WTC11 (cell line): ENCODE data around the gene MYBL2. TPM values are rescaled to one million over a fixed set of nuclear protein-coding genes. Genes with fewer than 3 reads are reported as not detected.

Experiments used
- CTCF ChIP-seq: fragments of 200-600 bp; IDR thresholded peaks from 2 replicates; pipeline ENCODE4 v1.8.0; 2022; ENCODE audit warnings: antibody characterized with exemption
- E2F5 ChIP-seq: sonication (generic); formaldehyde crosslinking; IDR thresholded peaks from 2 replicates; pipeline ENCODE4 v1.8.1; 2022; ENCODE audit warnings: mild to moderate bottlenecking, moderate library complexity, missing genetic modification reagents
- FOXP1 ChIP-seq: sonication (generic); formaldehyde crosslinking; IDR thresholded peaks from 2 replicates; pipeline ENCODE4 v1.8.0; 2022; ENCODE audit warnings: missing genetic modification reagents, mild to moderate bottlenecking, moderate library complexity, borderline replicate concordance
- GRHL2 ChIP-seq: fragments of 250-450 bp; sonication (Bioruptor Pico); IDR thresholded peaks from 2 replicates; pipeline ENCODE4 v1.8.0; 2022; ENCODE audit warnings: mild to moderate bottlenecking, moderate library complexity; ENCODE audit not compliant: insufficient replicate concordance, severe bottlenecking
- GTF2I ChIP-seq: fragments of 250-450 bp; sonication (Bioruptor Pico); conservative IDR thresholded peaks from 2 replicates; pipeline ENCODE4 v1.4.0; 2021; ENCODE audit warnings: mild to moderate bottlenecking
- IRF2 ChIP-seq: sonication (generic); formaldehyde crosslinking; IDR thresholded peaks from 2 replicates; pipeline ENCODE4 v1.8.0; 2022; ENCODE audit warnings: low read depth, missing genetic modification reagents, borderline replicate concordance
- JUN ChIP-seq: sonication (generic); formaldehyde crosslinking; IDR thresholded peaks from 2 replicates; pipeline ENCODE4 v1.8.0; 2023; ENCODE audit warnings: mild to moderate bottlenecking, missing genetic modification reagents
- KAT7 ChIP-seq: sonication (generic); formaldehyde crosslinking; IDR thresholded peaks from 2 replicates; pipeline ENCODE4 v1.8.1; 2023; ENCODE audit warnings: missing genetic modification reagents, mild to moderate bottlenecking, borderline replicate concordance
- NFYB ChIP-seq: sonication (generic); formaldehyde crosslinking; conservative IDR thresholded peaks from 2 replicates; pipeline ENCODE4 v1.8.0; 2022; ENCODE audit warnings: low read depth, missing genetic modification reagents
- RORB ChIP-seq: fragments of 250-450 bp; sonication (Bioruptor Pico); IDR thresholded peaks from 2 replicates; pipeline ENCODE4 v1.9.0; 2021; ENCODE audit warnings: mild to moderate bottlenecking
- SMAD3 ChIP-seq: sonication (generic); formaldehyde crosslinking; IDR thresholded peaks from 2 replicates; pipeline ENCODE4 v1.8.0; 2022; ENCODE audit warnings: missing genetic modification reagents, mild to moderate bottlenecking, borderline replicate concordance
- SOX15 ChIP-seq: fragments of 250-450 bp; sonication (Bioruptor Pico); IDR thresholded peaks from 2 replicates; pipeline ENCODE4 v1.9.0; 2021; ENCODE audit warnings: mild to moderate bottlenecking
- STAT6 ChIP-seq: sonication (generic); formaldehyde crosslinking; conservative IDR thresholded peaks from 2 replicates; pipeline ENCODE4 v1.8.1; 2023; ENCODE audit warnings: mild to moderate bottlenecking, low read depth, missing genetic modification reagents, moderate library complexity
- TCF7 ChIP-seq: sonication (generic); formaldehyde crosslinking; IDR thresholded peaks from 2 replicates; pipeline ENCODE4 v1.8.0; 2022; ENCODE audit warnings: mild to moderate bottlenecking, low read depth, missing genetic modification reagents, moderate library complexity
- TEAD4 ChIP-seq: sonication (generic); formaldehyde crosslinking; IDR thresholded peaks from 2 replicates; pipeline ENCODE4 v1.8.0; 2022; ENCODE audit warnings: mild to moderate bottlenecking, missing genetic modification reagents
- USF2 ChIP-seq: sonication (generic); formaldehyde crosslinking; IDR thresholded peaks from 2 replicates; pipeline ENCODE4 v1.8.1; 2023; ENCODE audit warnings: mild to moderate bottlenecking, missing genetic modification reagents, moderate library complexity
- ZNF317 ChIP-seq: sonication (generic); formaldehyde crosslinking; IDR thresholded peaks from 2 replicates; pipeline ENCODE4 v1.8.1; 2023; ENCODE audit warnings: low read depth, mild to moderate bottlenecking, moderate library complexity, missing genetic modification reagents, borderline replicate concordance
- ZNF671 ChIP-seq: fragments of 250-450 bp; sonication (Bioruptor Pico); IDR thresholded peaks from 2 replicates; pipeline ENCODE4 v1.8.0; 2021; ENCODE audit warnings: mild to moderate bottlenecking
- total RNA-seq: library from RNA; stranded (reverse); gene quantifications from 3 replicates; pipeline ENCODE4 v1.2.3, GENCODE V29; 2021
- TF ChIP-seq, protein P1 (sequence below): fragments of 250-450 bp; sonication (Bioruptor Pico); IDR thresholded peaks from 2 replicates; pipeline ENCODE4 v1.9.0; 2021; ENCODE audit warnings: mild to moderate bottlenecking
- TF ChIP-seq, protein P2 (sequence below): fragments of 250-450 bp; sonication (Bioruptor Pico); conservative IDR thresholded peaks from 2 replicates; pipeline ENCODE4 v1.9.0; 2021; ENCODE audit warnings: mild to moderate bottlenecking
- TF ChIP-seq, protein P3 (sequence below): sonication (generic); formaldehyde crosslinking; IDR thresholded peaks from 2 replicates; pipeline ENCODE4 v1.8.0; 2022; ENCODE audit warnings: mild to moderate bottlenecking, missing genetic modification reagents
- TF ChIP-seq, protein P4 (sequence below): sonication (generic); formaldehyde crosslinking; IDR thresholded peaks from 2 replicates; pipeline ENCODE4 v1.8.1; 2023; ENCODE audit warnings: mild to moderate bottlenecking, missing genetic modification reagents

The MYBL2 gene
- total RNA-seq, 1 experiment from 2014 or later = 166 TPM

DNA sequence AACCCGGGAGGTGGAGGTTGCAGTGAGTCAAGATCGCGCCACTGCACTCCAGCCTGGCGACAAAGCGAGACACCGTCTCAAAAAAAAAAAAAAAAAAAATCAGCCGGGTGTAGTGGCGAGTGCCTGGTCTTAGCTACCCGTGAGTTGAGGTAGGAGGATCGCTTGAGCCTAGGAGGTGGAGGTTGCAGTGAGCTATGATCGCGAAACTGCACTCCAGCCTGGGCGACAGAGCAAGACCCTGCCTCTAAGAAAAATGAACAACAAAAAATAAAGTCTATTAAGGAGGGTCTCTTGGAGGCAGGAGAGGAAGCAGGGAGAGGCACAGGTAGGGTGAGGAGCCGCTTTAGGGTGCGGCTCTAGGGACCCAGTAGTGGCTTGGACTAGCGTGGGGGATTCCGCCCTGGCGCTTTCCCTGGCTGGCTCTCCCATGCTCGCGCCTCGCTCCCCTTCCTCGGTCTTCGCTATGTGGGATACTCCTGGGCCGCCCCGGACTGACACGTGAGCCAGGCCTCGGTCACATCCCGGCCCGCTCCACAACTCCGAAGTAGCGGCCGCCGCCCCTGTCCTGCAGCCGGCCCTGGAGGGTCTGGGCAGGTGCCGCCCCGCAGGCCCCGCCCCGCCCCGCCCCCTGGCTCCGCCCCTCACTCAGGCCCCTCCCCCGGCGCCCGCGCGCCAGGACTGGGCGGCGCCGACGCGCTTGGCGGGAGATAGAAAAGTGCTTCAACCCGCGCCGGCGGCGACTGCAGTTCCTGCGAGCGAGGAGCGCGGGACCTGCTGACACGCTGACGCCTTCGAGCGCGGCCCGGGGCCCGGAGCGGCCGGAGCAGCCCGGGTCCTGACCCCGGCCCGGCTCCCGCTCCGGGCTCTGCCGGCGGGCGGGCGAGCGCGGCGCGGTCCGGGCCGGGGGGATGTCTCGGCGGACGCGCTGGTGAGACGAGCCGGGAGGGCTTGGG is at the start of gene MYBL2 (continued):
- no peak for TF ChIP-seq STAT6 (CRISPR knock-in tag)
- TF ChIP-seq, protein P1, sequence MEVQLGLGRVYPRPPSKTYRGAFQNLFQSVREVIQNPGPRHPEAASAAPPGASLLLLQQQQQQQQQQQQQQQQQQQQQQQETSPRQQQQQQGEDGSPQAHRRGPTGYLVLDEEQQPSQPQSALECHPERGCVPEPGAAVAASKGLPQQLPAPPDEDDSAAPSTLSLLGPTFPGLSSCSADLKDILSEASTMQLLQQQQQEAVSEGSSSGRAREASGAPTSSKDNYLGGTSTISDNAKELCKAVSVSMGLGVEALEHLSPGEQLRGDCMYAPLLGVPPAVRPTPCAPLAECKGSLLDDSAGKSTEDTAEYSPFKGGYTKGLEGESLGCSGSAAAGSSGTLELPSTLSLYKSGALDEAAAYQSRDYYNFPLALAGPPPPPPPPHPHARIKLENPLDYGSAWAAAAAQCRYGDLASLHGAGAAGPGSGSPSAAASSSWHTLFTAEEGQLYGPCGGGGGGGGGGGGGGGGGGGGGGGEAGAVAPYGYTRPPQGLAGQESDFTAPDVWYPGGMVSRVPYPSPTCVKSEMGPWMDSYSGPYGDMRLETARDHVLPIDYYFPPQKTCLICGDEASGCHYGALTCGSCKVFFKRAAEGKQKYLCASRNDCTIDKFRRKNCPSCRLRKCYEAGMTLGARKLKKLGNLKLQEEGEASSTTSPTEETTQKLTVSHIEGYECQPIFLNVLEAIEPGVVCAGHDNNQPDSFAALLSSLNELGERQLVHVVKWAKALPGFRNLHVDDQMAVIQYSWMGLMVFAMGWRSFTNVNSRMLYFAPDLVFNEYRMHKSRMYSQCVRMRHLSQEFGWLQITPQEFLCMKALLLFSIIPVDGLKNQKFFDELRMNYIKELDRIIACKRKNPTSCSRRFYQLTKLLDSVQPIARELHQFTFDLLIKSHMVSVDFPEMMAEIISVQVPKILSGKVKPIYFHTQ (CRISPR knock-in tag) = no peak
- no peak for TF ChIP-seq SOX15 (CRISPR knock-in tag)
- TF ChIP-seq FOXP1 (CRISPR knock-in tag) = no peak; the same call in 1 of the 2 replicates
- no peak for TF ChIP-seq GTF2I
- TF ChIP-seq, protein P2, sequence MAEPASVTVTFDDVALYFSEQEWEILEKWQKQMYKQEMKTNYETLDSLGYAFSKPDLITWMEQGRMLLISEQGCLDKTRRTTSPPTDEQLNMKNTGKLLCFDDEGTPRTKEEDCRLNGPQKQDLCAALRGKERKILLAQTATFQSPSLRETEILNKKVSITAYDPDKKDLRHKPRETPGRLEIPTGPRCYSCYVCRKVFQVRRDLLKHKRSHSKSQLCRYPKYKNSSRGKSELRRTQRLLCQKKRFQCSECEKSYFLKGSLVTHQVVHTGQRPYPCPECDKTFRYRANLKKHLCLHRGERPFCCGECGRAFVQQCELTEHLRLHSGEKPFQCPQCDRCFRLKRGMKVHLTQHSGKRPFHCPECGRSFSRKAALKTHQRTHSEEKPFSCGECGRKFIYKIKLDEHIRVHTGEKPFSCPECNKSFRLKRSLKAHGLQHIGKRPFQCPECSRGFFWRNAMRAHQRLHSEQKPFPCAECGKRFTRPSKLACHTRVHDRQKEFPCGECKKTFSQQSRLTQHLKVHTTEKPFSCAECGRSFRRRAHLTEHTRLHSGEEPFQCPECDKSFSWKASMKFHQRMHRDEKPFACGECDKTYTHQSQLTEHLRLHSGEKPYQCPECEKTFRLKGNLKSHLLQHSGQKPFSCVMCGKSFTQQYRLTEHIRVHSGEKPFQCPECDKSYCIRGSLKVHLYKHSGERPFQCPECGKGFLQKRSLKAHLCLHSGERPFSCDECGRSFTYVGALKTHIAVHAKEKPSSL = no peak
- TF ChIP-seq TEAD4 (CRISPR knock-in tag) = no peak
- no peak for TF ChIP-seq JUN (CRISPR knock-in tag)
- TF ChIP-seq KAT7 (CRISPR knock-in tag) = no peak
- peak; percentile 5; the same call in 1 of the 2 replicates for TF ChIP-seq NFYB
- TF ChIP-seq ZNF671 (CRISPR knock-in tag) = no peak
- TF ChIP-seq E2F5 (CRISPR knock-in tag) = peak; percentile 54
- TF ChIP-seq USF2 (CRISPR knock-in tag) = peak; percentile 42; the same call in 1 of the 2 replicates
- no peak for TF ChIP-seq SMAD3 (CRISPR knock-in tag)
- TF ChIP-seq RORB (CRISPR knock-in tag) = no peak
- TF ChIP-seq, protein P3, sequence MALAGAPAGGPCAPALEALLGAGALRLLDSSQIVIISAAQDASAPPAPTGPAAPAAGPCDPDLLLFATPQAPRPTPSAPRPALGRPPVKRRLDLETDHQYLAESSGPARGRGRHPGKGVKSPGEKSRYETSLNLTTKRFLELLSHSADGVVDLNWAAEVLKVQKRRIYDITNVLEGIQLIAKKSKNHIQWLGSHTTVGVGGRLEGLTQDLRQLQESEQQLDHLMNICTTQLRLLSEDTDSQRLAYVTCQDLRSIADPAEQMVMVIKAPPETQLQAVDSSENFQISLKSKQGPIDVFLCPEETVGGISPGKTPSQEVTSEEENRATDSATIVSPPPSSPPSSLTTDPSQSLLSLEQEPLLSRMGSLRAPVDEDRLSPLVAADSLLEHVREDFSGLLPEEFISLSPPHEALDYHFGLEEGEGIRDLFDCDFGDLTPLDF (CRISPR knock-in tag) = no peak
- TF ChIP-seq ZNF317 (CRISPR knock-in tag) = no peak
- TF ChIP-seq IRF2 (CRISPR knock-in tag) = no peak
- TF ChIP-seq TCF7 (CRISPR knock-in tag) = 0 out of 2 replicates have a peak, but pooled peaks have one; percentile 11
- no peak for TF ChIP-seq CTCF
- TF ChIP-seq, protein P4, sequence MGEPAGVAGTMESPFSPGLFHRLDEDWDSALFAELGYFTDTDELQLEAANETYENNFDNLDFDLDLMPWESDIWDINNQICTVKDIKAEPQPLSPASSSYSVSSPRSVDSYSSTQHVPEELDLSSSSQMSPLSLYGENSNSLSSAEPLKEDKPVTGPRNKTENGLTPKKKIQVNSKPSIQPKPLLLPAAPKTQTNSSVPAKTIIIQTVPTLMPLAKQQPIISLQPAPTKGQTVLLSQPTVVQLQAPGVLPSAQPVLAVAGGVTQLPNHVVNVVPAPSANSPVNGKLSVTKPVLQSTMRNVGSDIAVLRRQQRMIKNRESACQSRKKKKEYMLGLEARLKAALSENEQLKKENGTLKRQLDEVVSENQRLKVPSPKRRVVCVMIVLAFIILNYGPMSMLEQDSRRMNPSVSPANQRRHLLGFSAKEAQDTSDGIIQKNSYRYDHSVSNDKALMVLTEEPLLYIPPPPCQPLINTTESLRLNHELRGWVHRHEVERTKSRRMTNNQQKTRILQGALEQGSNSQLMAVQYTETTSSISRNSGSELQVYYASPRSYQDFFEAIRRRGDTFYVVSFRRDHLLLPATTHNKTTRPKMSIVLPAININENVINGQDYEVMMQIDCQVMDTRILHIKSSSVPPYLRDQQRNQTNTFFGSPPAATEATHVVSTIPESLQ = no peak
- no peak for TF ChIP-seq GRHL2
